Fibroblast of the conjunctiva (primary cell): ENCODE results near the gene TRIB2.
A peak's percentile ranks its signal among the peaks of the same experiment; 100 is the strongest.
"Not testable (repeated sequence)": the region's sequence is repeated elsewhere in the genome, so short reads cannot be mapped to it uniquely, and the experiment has no call there.

Source experiments
- DNase-seq: peaks from one replicate; pipeline ENCODE4 v3.0.0-alpha.2; 2010; ENCODE audit warnings: low read depth

TRIB2 gene

GRCh38 chr2:12716282-12717190 lies at the start of gene TRIB2:
TSS of gene TRIB2 (plus strand) at chr2:12716936. CDS start at chr2:12718308, 1,372 bp downstream.
- DNase-seq, result peak; percentile 77

- no peak for DNase-seq
Measured at GRCh38 chr2:12669036-12669435, 47.7 kb upstream of the TRIB2 start.

- DNase-seq, result no peak
Measured at GRCh38 chr2:12672711-12673315, 43.9 kb upstream of the TRIB2 start.

- DNase-seq, result no peak
Measured at GRCh38 chr2:12674644-12675328, 42.0 kb upstream of the TRIB2 start.

- DNase-seq, result no peak
Measured at GRCh38 chr2:12675352-12675795, 41.4 kb upstream of the TRIB2 start.

GRCh38 chr2:12675801-12676200 lies 40.9 kb upstream of the TRIB2 start:
- no peak for DNase-seq

GRCh38 chr2:12676771-12677170 lies 40.0 kb upstream of the TRIB2 start:
- DNase-seq, result no peak

GRCh38 chr2:12678186-12678585 lies 38.5 kb upstream of the TRIB2 start:
- no peak for DNase-seq

GRCh38 chr2:12679550-12680072 lies 37.1 kb upstream of the TRIB2 start:
- DNase-seq, result no peak

- not testable (repeated sequence) for DNase-seq
Measured at GRCh38 chr2:12680115-12680514, 36.6 kb upstream of the TRIB2 start.

GRCh38 chr2:12682017-12682416 lies 34.7 kb upstream of the TRIB2 start:
- no peak for DNase-seq

- DNase-seq, result no peak
Measured at GRCh38 chr2:12683457-12684100, 33.2 kb upstream of the TRIB2 start.

GRCh38 chr2:12684471-12684936 lies 32.2 kb upstream of the TRIB2 start:
- no peak for DNase-seq

- no peak for DNase-seq
Measured at GRCh38 chr2:12685145-12685544, 31.6 kb upstream of the TRIB2 start.

- DNase-seq, result no peak
Measured at GRCh38 chr2:12685956-12686355, 30.8 kb upstream of the TRIB2 start.

- DNase-seq, result no peak
Measured at GRCh38 chr2:12686708-12687283, 29.9 kb upstream of the TRIB2 start.

- no peak for DNase-seq
Measured at GRCh38 chr2:12688091-12688490, 28.6 kb upstream of the TRIB2 start.

- DNase-seq, result no peak
Measured at GRCh38 chr2:12688893-12689292, 27.8 kb upstream of the TRIB2 start.

- DNase-seq, result no peak
Measured at GRCh38 chr2:12693509-12693908, 23.2 kb upstream of the TRIB2 start.

- no peak for DNase-seq
Measured at GRCh38 chr2:12694990-12695774, 21.6 kb upstream of the TRIB2 start.

- DNase-seq, result no peak
Measured at GRCh38 chr2:12697617-12698016, 19.1 kb upstream of the TRIB2 start.
